Fibroblast of the aortic adventitia (primary cell): ENCODE measurements around the gene MFAP3L. TPM values are rescaled to one million over a fixed set of nuclear protein-coding genes. Genes with fewer than 3 reads are reported as not detected.

Experiments used
- DNase-seq: peaks from one replicate; pipeline ENCODE4 v3.0.0-alpha.2; 2010; ENCODE audit warnings: low read depth
- H3K4me3 ChIP-seq: 2 replicates; pipeline ENCODE4 v1.5.1; 2011; ENCODE audit warnings: low read depth, mild to moderate bottlenecking, control low read depth, low read length, moderate library complexity
- CTCF ChIP-seq: IDR thresholded peaks from 2 replicates; pipeline ENCODE4 v1.5.1; 2011; ENCODE audit warnings: mild to moderate bottlenecking, low read length, control low read depth, inconsistent platforms; ENCODE audit not compliant: insufficient read depth
- total RNA-seq: library from RNA; depleted of rRNA; stranded (reverse); fragments of >200 nt; gene quantifications from 2 replicates; pipeline ENCODE4 v1.2.3, GENCODE V29; 2012; ENCODE audit warnings: low replicate concordance

Gene MFAP3L
- total RNA-seq, 1 donor, result 3.3 TPM

- peak; percentile 10 for DNase-seq
- TF ChIP-seq CTCF, result no peak
- peak overlapping the region; percentile 72 for H3K4me3 ChIP-seq
Measured at GRCh38 chr4:170025523-170026252, 507 bp downstream of the MFAP3L start.

GRCh38 chr4:170022211-170022610 lies 4.0 kb downstream of the MFAP3L start:
- no peak overlapping the region for H3K4me3 ChIP-seq
- TF ChIP-seq CTCF, result no peak
- no peak for DNase-seq

- TF ChIP-seq CTCF, result no peak
- no peak overlapping the region for H3K4me3 ChIP-seq
- DNase-seq, result no peak
Measured at GRCh38 chr4:170017252-170017651, 8.9 kb downstream of the MFAP3L start.

- no peak for TF ChIP-seq CTCF
- no peak overlapping the region for H3K4me3 ChIP-seq
- DNase-seq, result no peak
Measured at GRCh38 chr4:170015285-170015684, 10.9 kb downstream of the MFAP3L start.

- peak; percentile 68 for DNase-seq
- no peak overlapping the region for H3K4me3 ChIP-seq
- no peak for TF ChIP-seq CTCF
Measured at GRCh38 chr4:170014359-170015011, 11.7 kb downstream of the MFAP3L start.

GRCh38 chr4:170012629-170012958 lies 13.6 kb downstream of the MFAP3L start:
- no peak for DNase-seq
- no peak overlapping the region for H3K4me3 ChIP-seq
- no peak for TF ChIP-seq CTCF
